CD4-positive, alpha-beta T cell treated with Interleukin-15 for 1 hour (primary cell): ENCODE results near the gene CETN1.

Source experiments
- DNase-seq: peaks from one replicate; pipeline ENCODE4 v3.0.0-alpha.2; 2020

The CETN1 gene

GRCh38 chr18:580154-580553 is at the start of gene CETN1:
Gene CETN1 (plus strand): TSS chr18:580380. CDS start chr18:580409, 29 bp downstream.
- DNase-seq = no peak

- no peak for DNase-seq
Measured at GRCh38 chr18:532018-532417, 48.2 kb upstream of the CETN1 start.

- DNase-seq = no peak
Measured at GRCh38 chr18:532632-533031, 47.5 kb upstream of the CETN1 start.

- no peak for DNase-seq
Measured at GRCh38 chr18:533995-534601, 46.1 kb upstream of the CETN1 start.

- no peak for DNase-seq
Measured at GRCh38 chr18:543447-544078, 36.6 kb upstream of the CETN1 start.

DNA sequence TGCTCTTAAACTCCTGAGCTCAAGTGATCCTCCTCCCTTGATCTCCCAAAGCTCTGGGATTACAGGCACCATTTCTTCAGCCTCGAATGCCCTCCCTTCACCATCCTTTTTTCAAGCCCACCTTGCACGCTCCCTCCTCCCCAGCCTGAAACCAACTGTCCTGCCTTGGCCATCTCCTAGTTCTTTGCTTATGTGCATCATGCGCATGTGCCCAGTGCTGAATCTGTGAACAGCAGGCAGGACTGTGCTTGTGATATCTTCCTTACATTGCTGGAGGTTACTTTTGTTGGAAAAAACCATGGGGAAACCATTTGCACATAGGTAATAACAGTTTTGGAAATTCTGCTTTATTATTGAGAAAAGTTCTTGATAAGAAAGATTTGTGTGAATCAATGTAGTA is 30.2 kb upstream of the CETN1 start:
- DNase-seq = no peak

GRCh38 chr18:551404-552061 is 28.6 kb upstream of the CETN1 start:
- no peak for DNase-seq

GRCh38 chr18:555705-556457 is 24.3 kb upstream of the CETN1 start:
- DNase-seq = no peak

GRCh38 chr18:564708-565561 is 15.2 kb upstream of the CETN1 start:
- DNase-seq = no peak

DNA sequence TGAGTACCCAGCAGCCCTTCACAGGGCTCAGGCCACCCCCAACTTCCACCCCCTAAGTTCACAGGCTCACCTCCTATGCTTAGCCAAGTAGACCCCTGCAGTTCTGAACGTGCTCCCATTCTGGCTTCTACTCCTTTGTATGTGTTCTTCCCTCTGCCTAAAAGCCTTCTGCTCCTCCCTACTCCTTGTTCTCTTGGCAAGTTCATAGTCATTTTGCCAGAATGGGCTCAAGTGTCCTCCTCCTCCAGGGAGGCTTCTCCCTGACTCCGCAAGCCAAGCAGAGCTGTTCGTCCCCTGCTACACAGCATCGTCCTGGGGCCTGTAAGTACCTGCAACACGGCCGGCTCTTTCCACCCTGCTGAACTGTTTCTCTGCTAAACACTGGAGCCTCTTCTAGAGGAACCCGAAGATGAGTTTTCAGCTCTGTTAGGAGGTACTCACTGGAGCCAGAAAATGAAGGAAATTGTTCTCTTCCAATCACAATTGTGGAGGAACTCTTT is 14.6 kb upstream of the CETN1 start:
- DNase-seq = no peak

DNA sequence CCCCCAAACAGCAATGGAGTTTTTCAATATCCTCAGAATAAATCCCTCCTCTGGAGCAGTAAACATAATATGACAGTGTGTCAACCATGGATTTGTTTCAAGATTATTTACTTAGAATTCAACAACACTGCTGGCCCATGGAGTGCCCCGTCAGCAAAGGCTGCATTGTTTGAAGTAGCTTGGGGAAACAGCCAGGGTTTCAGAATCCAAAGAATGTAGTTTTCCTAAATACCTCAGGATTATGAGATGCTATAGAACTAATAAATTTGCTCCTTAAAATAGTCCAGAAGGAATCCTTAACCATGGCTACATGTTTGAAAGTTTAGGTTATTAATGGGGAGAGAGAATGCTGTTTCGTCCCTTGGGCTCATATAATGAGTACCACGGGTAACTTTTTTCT is 13.1 kb upstream of the CETN1 start:
- DNase-seq = no peak

GRCh38 chr18:568731-569130 is 11.4 kb upstream of the CETN1 start:
- no peak for DNase-seq

GRCh38 chr18:570256-570655 is 9.9 kb upstream of the CETN1 start:
- DNase-seq = no peak

GRCh38 chr18:570697-571096 is 9.5 kb upstream of the CETN1 start:
- no peak for DNase-seq

- DNase-seq = no peak
Measured at GRCh38 chr18:572091-572830, 7.9 kb upstream of the CETN1 start.

DNA sequence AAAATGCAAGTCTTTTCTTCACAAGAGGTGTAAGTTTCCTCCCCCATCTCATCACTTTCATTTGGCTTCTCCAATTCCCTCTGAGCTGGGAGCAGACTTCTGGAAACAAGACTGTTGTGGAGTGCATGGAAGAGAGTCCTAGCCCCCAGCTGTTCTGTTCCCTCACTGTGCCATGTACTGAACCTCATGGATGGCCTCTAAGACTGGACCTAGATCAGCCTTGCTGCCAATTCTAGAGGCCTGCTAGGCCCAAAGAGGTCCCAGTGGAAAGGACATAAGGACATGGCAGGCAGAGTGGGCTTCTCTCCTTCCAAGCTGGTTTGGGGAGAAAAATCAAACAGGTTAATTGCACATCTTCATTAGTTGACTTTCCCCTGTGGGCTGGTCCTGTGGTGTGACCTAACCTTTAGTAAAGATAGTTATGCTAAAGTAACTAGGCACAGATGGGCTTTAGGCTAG is 7.3 kb upstream of the CETN1 start:
- DNase-seq = no peak

DNA sequence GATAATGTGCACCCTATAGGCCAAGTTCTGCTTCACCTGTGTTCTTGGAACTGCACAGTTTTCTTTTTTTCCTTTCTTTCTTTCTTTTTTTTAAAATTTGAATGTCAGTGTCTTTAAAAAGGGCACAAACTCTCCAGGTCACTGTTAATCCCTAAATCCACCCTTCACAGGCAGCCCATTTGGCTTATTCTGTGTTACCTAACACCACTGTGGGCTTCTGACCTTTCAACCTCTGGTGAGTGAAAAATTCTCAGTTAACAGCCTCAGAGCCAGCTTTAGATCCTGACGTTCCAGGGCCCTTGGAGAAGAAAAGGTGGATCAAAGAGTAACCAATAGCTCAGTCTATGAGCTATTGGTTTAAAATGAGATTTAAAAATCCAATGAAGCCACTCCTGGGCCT is 6.8 kb upstream of the CETN1 start:
- no peak for DNase-seq

- no peak for DNase-seq
Measured at GRCh38 chr18:574149-574860, 5.9 kb upstream of the CETN1 start.

DNA sequence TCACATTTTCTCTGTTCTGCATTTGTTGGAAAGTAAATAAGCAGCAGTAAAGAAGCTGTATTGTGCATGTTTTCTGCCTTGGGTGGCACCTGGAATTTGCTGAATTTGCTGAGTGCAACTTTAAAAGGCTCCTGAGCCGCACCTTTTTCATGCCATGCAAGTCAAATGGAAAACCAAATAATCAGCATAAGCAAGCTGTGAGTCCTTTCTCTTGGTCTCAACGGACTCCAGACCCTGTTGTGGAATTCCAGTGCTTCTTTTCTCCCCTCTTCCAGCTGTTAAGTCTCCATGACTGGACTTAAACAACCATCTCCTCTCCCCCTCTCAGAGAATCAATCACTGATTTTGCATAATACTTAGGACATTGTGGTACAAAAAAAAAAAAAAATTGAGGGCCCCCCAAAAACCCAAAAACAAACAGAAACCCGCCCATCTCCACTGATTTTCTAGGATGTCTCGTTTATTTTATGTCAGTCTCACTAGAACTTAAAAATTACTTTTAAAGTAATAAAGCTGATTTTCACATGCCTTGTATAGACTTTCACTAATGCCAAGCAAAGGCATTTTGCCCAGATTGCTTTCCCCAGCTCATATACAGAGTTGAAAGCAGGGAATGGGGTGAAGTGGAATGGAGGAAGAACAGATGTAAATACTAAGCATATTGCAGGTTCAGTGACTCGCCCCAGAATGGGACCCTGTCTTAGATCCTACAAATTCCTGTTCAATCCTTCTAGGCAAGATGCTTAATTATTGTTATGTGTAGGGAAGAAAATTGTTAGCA is 5.1 kb upstream of the CETN1 start:
- no peak for DNase-seq

- DNase-seq = no peak
Measured at GRCh38 chr18:576924-577323, 3.3 kb upstream of the CETN1 start.
